K562 (cell line): ENCODE data around the gene RCOR1. TPM values are rescaled to one million over a fixed set of nuclear protein-coding genes. Genes with fewer than 3 reads are reported as not detected.

Experiments used
- ESRRB ChIP-seq: fragments of 250-450 bp; sonication (Bioruptor Pico); IDR thresholded peaks from 2 replicates; pipeline ENCODE4 v1.5.0; 2020; ENCODE audit warnings: mild to moderate bottlenecking, moderate library complexity, borderline replicate concordance
- MED1 ChIP-seq: sonication (generic); formaldehyde crosslinking; IDR thresholded peaks from 2 replicates; pipeline ENCODE4 v1.8.1; 2023; ENCODE audit warnings: missing genetic modification reagents, borderline replicate concordance
- NR3C1 ChIP-seq: sonication (generic); formaldehyde crosslinking; IDR thresholded peaks from 2 replicates; pipeline ENCODE4 v1.8.1; 2022; ENCODE audit warnings: missing genetic modification reagents
- PHB ChIP-seq: fragments of 250-450 bp; sonication (Bioruptor Pico); IDR thresholded peaks from 2 replicates; pipeline ENCODE4 v1.5.0; 2021
- PHB2 ChIP-seq: fragments of 450-650 bp; IDR thresholded peaks from 2 replicates; pipeline ENCODE4 v1.6.1; 2017; ENCODE audit warnings: low read depth
- RBFOX2 ChIP-seq: fragments of 200-400 bp; formaldehyde crosslinking; IDR thresholded peaks from 2 replicates; pipeline ENCODE4 v1.6.1; 2017; ENCODE audit warnings: low read depth, mild to moderate bottlenecking, low read length, moderate library complexity
- XRCC3 ChIP-seq: fragments of 450-650 bp; IDR thresholded peaks from 2 replicates; pipeline ENCODE4 v1.6.1; 2017; ENCODE audit warnings: mild to moderate bottlenecking, moderate library complexity
- ZNF165 ChIP-seq: fragments of 250-450 bp; sonication (Bioruptor Pico); IDR thresholded peaks from 2 replicates; pipeline ENCODE4 v1.4.0; 2020; ENCODE audit warnings: borderline replicate concordance
- ZNF263 ChIP-seq: sonication (generic); formaldehyde crosslinking; IDR thresholded peaks from 2 replicates; pipeline ENCODE4 v1.8.0; 2022; ENCODE audit warnings: mild to moderate bottlenecking, missing genetic modification reagents, borderline replicate concordance
- ZNF318 ChIP-seq, 2 experiments: fragments of 450-650 bp; IDR thresholded peaks; 2 replicates each; pipeline ENCODE4 v1.6.1; 2016; ENCODE audit warnings: mild to moderate bottlenecking in 2 of 2, borderline replicate concordance in 1 of 2, low read depth in 1 of 2, moderate library complexity in 1 of 2
- ZNF584 ChIP-seq: fragments of 200-800 bp; sonication (Bioruptor generic); IDR thresholded peaks from 2 replicates; pipeline ENCODE4 v1.6.1; 2016; ENCODE audit warnings: low read depth, mild to moderate bottlenecking, missing genetic modification characterization, missing compliant biosample characterization
- polyA plus RNA-seq, 8 experiments: library from polyadenylated mRNA; depleted of rRNA in 4 of 8; stranded (reverse) in 5 of 8; unstranded in 3 of 8; fragments of >200 nt; fragmentation: Nextera tagmentation in 2 of 8; fragmentation: Illumina TruSeq in 1 of 8; extraction: Ambion mirVana in 2 of 8; extraction: Trizol in 1 of 8; gene quantifications; 2 replicates each; pipeline versions ENCODE4 v1.2.1 to v1.2.3, GENCODE V29; 2011 to 2014; ENCODE audit warnings: inconsistent platforms in 1 of 8, missing spikeins in 1 of 8
- total RNA-seq, 7 experiments: library from RNA; depleted of rRNA in 6 of 7; stranded (reverse); fragments of >200 nt in 6 of 7; fragmentation: Illumina TruSeq in 2 of 7; extraction: Trizol in 2 of 7; gene quantifications; 2 replicates each; pipeline versions ENCODE4 v1.2.1 to v1.2.3, GENCODE V29; 2011 to 2021; ENCODE audit warnings: low replicate concordance in 1 of 7
- TF ChIP-seq, protein P1 (sequence below): fragments of 450-650 bp; IDR thresholded peaks from 2 replicates; pipeline ENCODE4 v1.6.1; 2018; ENCODE audit warnings: mild to moderate bottlenecking, low read depth; ENCODE audit not compliant: partially characterized antibody
- TF ChIP-seq, protein P2 (sequence below): fragments of 450-650 bp; formaldehyde crosslinking; IDR thresholded peaks from 2 replicates; pipeline ENCODE4 v1.4.0; 2022; ENCODE audit warnings: mild to moderate bottlenecking, moderate library complexity
- TF ChIP-seq, protein P3 (sequence below), 2 experiments: fragments of 200-800 bp in 1 of 2; sonication (Bioruptor generic) in 1 of 2; sonication (generic) in 1 of 2; formaldehyde crosslinking in 1 of 2; IDR thresholded peaks in 1 of 2; conservative IDR thresholded peaks in 1 of 2; 2 replicates each; pipeline versions ENCODE4 v1.5.0 to v1.6.1; 2016 to 2020; ENCODE audit warnings: missing compliant biosample characterization in 1 of 2, missing genetic modification characterization in 1 of 2, missing genetic modification reagents in 1 of 2

RCOR1 gene
- total and polyA plus RNA-seq, 9 of the 15 experiments (the other 6 are each of a cell fraction or from before 2014, with no cell fraction given) = 8.5 to 47.9 (median 20.9) TPM

DNA sequence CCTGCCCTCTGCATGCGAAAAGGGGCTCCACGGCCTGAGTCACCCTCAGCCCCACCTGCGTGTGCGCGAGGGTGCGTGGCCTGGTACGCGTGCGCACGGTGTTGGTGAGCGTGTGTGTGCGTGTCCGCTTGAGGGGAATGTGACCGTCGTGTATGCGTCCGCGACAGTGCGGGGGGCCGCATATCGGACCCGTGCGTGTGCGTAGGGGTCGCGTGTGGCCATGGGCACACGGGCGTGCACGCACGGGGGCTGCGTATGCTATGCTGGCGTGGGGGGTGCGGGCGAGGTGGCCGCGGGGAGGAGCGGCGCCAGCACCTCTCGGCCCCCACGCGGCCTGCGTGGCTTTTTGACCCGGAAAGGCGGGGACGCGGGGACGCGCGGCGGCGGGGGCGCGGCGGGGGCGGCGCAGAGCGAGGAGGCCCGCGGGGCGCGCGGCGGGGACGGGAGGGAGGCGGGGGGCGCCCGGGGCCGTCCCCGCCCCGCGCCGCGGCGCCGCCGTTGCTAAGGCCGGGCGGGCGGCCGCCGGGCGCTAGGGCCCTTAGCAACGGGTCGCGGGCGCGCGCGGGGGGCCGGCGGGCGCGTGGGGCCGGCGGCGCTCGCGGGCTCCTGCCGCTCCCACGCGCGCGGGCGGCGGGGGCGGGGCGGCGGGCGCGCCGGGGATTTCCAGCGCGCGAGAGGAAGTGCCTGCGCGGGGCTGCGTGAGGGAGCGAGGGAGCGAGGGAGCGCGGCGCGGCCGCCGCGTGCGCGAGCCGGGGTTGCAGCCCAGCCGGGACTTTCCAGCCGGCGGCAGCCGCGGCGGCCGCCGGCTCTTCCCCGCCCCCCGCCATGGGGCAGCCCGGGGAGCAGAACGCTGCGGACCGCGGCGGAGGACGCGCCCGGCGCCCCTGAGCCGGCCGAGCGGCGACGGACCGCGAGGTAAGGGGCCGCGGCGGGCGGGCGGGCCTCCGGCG is 184.6 kb downstream of the RCOR1 start, which contains the start of gene TRAF3 (continued):
- no peak for TF ChIP-seq ZNF318 (IDR thresholded peaks at IDR 0.05; ENCODE audit: borderline replicate concordance in 1 of 2, low read depth in 1 of 2)
- no peak for TF ChIP-seq XRCC3
- TF ChIP-seq, protein P1, sequence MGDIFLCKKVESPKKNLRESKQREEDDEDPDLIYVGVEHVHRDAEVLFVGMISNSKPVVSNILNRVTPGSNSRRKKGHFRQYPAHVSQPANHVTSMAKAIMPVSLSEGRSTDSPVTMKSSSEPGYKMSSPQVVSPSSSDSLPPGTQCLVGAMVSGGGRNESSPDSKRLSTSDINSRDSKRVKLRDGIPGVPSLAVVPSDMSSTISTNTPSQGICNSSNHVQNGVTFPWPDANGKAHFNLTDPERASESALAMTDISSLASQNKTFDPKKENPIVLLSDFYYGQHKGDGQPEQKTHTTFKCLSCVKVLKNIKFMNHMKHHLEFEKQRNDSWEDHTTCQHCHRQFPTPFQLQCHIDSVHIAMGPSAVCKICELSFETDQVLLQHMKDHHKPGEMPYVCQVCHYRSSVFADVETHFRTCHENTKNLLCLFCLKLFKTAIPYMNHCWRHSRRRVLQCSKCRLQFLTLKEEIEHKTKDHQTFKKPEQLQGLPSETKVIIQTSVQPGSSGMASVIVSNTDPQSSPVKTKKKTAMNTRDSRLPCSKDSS = no peak
- TF ChIP-seq PHB = no peak
- no peak for TF ChIP-seq ZNF263 (CRISPR knock-in tag)
- TF ChIP-seq MED1 (CRISPR knock-in tag) = no peak
- no peak for TF ChIP-seq ZNF584
- no peak for TF ChIP-seq ZNF165 (CRISPR knock-in tag)
- TF ChIP-seq NR3C1 (CRISPR knock-in tag) = no peak
- TF ChIP-seq, protein P2, sequence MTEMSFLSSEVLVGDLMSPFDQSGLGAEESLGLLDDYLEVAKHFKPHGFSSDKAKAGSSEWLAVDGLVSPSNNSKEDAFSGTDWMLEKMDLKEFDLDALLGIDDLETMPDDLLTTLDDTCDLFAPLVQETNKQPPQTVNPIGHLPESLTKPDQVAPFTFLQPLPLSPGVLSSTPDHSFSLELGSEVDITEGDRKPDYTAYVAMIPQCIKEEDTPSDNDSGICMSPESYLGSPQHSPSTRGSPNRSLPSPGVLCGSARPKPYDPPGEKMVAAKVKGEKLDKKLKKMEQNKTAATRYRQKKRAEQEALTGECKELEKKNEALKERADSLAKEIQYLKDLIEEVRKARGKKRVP (CRISPR knock-in tag) = no peak
- TF ChIP-seq RBFOX2 = peak; percentile 66
- TF ChIP-seq PHB2 = no peak
- TF ChIP-seq ESRRB (CRISPR knock-in tag) = no peak
- TF ChIP-seq, protein P3, sequence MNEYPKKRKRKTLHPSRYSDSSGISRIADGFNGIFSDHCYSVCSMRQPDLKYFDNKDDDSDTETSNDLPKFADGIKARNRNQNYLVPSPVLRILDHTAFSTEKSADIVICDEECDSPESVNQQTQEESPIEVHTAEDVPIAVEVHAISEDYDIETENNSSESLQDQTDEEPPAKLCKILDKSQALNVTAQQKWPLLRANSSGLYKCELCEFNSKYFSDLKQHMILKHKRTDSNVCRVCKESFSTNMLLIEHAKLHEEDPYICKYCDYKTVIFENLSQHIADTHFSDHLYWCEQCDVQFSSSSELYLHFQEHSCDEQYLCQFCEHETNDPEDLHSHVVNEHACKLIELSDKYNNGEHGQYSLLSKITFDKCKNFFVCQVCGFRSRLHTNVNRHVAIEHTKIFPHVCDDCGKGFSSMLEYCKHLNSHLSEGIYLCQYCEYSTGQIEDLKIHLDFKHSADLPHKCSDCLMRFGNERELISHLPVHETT (CRISPR knock-in tag; conservative IDR thresholded peaks at IDR 0.05 in 1 of 2, IDR thresholded peaks at IDR 0.05 in 1 of 2) = peak in 1 of 2 experiments; percentile 82; a peak in 2 of 4 replicates
